Measurements from ENCODE around the gene TRPM3. TPM values are rescaled to one million over a fixed set of nuclear protein-coding genes. Genes with fewer than 3 reads are reported as not detected.

The TRPM3 gene
- total RNA-seq, 1 experiment from 2014 or later = not detected

GRCh38 chr9:70947511-70947910 is 173.9 kb downstream of the TRPM3 start:
- Histone ChIP-seq H3K4me3 (ENCODE audit: low read length) (no peak overlapping the region), H3K36me3 (ENCODE audit: low read depth, low read length) (no peaks in the 10 kb centered on the region), H3F3A (ENCODE audit: low read length, unreplicated experiment) (no peaks in the 10 kb centered on the region), H3K27me3 (ENCODE audit: low read length) (no peaks in the 10 kb centered on the region), H4K20me1 (ENCODE audit: low read length) (no peaks in the 10 kb centered on the region), H3K79me2 (ENCODE audit: low read length) (no peaks in the 10 kb centered on the region), H2AFZ (ENCODE audit: low read length) (no peak overlapping the region), H3K27ac (ENCODE audit: low read length) (no peak overlapping the region), H3K9me3 (ENCODE audit: low read length) (no peaks in the 10 kb centered on the region), H3K9me2 (replicated peaks; ENCODE audit: low read length) (no peaks in the 10 kb centered on the region), H3K9ac (ENCODE audit: low read length) (no peak overlapping the region), H3K4me1 (ENCODE audit: insufficient read depth, low read length) (no peaks in the 10 kb centered on the region), H3K4me2 (ENCODE audit: low read length) (no peak overlapping the region)
- no peak for ATAC-seq
- intact Hi-C loops (cut with micrococcal nuclease) = no loop called here
- ChIA-PET POLR2A (ENCODE audit: unreplicated experiment) (no interaction called here), CTCF (no interaction called here)
- DNase-seq = no peak
- no TSS peak for BruUV-seq (replicated peaks)
- TF ChIP-seq EZH2 (IDR thresholded peaks at IDR 0.05; ENCODE audit: low read length, unreplicated experiment) = no peak
- TF ChIP-seq, protein P1, sequence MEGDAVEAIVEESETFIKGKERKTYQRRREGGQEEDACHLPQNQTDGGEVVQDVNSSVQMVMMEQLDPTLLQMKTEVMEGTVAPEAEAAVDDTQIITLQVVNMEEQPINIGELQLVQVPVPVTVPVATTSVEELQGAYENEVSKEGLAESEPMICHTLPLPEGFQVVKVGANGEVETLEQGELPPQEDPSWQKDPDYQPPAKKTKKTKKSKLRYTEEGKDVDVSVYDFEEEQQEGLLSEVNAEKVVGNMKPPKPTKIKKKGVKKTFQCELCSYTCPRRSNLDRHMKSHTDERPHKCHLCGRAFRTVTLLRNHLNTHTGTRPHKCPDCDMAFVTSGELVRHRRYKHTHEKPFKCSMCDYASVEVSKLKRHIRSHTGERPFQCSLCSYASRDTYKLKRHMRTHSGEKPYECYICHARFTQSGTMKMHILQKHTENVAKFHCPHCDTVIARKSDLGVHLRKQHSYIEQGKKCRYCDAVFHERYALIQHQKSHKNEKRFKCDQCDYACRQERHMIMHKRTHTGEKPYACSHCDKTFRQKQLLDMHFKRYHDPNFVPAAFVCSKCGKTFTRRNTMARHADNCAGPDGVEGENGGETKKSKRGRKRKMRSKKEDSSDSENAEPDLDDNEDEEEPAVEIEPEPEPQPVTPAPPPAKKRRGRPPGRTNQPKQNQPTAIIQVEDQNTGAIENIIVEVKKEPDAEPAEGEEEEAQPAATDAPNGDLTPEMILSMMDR (conservative IDR thresholded peaks at IDR 0.05; ENCODE audit: low read depth, low read length) = no peak
- no peak for TF ChIP-seq EZH2phosphoT487 (IDR thresholded peaks at IDR 0.05; ENCODE audit: borderline replicate concordance, low read length)

DNA sequence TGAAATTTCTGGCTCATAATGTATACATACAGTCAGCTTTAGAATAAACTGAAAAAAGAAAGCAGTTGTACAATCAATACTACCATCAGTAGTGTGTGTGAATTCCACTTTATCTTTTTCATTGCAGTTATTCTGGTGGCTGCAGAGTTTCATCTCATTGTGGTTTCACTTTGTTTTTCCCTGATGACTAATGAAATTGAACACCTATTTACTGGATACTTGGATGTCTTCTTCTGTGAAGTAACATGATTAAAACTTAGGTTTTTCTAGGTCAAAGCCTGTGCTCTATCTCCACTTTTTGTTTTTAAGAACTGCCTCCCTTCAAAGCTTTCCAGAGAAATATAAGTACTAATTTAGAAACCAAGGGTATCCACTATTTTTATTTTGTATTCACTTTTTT is 174.3 kb downstream of the TRPM3 start:
- CTCF ChIA-PET = no interaction called here
- H3K9me3 ChIP-seq (ENCODE audit: low read length) = no peaks in the 10 kb centered on the region
- TF ChIP-seq EZH2 (IDR thresholded peaks at IDR 0.05; ENCODE audit: low read length, unreplicated experiment) = no peak
- TF ChIP-seq EZH2phosphoT487 (IDR thresholded peaks at IDR 0.05; ENCODE audit: borderline replicate concordance, low read length) = no peak
- TF ChIP-seq, protein P1 (conservative IDR thresholded peaks at IDR 0.05; ENCODE audit: low read depth, low read length) = no peak

GRCh38 chr9:70945301-70945700 is 176.1 kb downstream of the TRPM3 start:
- no peak for TF ChIP-seq EZH2 (IDR thresholded peaks at IDR 0.05; ENCODE audit: low read length, unreplicated experiment)
- Histone ChIP-seq H3K36me3 (ENCODE audit: low read depth, low read length) (no peaks in the 10 kb centered on the region), H3K9me3 (ENCODE audit: low read length) (no peaks in the 10 kb centered on the region), H3K4me3 (ENCODE audit: low read length) (no peak overlapping the region), H3K9me2 (replicated peaks; ENCODE audit: low read length) (no peaks in the 10 kb centered on the region), H3K27me3 (ENCODE audit: low read length) (no peaks in the 10 kb centered on the region), H3K4me1 (ENCODE audit: insufficient read depth, low read length) (no peaks in the 10 kb centered on the region), H3F3A (ENCODE audit: low read length, unreplicated experiment) (no peaks in the 10 kb centered on the region), H4K20me1 (ENCODE audit: low read length) (no peaks in the 10 kb centered on the region), H3K9ac (ENCODE audit: low read length) (no peak overlapping the region), H3K4me2 (ENCODE audit: low read length) (no peak overlapping the region), H2AFZ (ENCODE audit: low read length) (no peak overlapping the region), H3K79me2 (ENCODE audit: low read length) (no peaks in the 10 kb centered on the region), H3K27ac (ENCODE audit: low read length) (no peak overlapping the region)
- intact Hi-C loops (cut with micrococcal nuclease) = no loop called here
- ChIA-PET CTCF (no interaction called here), POLR2A (ENCODE audit: unreplicated experiment) (no interaction called here)
- no peak for ATAC-seq
- no peak for DNase-seq
- no TSS peak for BruUV-seq (replicated peaks)

More for the DNA sequence above, 174.3 kb downstream of the TRPM3 start:
- Histone ChIP-seq H3K4me1 (ENCODE audit: insufficient read depth, low read length) (no peaks in the 10 kb centered on the region), H3K4me3 (ENCODE audit: low read length) (no peak overlapping the region), H4K20me1 (ENCODE audit: low read length) (no peaks in the 10 kb centered on the region), H3F3A (ENCODE audit: low read length, unreplicated experiment) (no peaks in the 10 kb centered on the region), H3K4me2 (ENCODE audit: low read length) (no peak overlapping the region), H3K9me2 (replicated peaks; ENCODE audit: low read length) (no peaks in the 10 kb centered on the region), H3K79me2 (ENCODE audit: low read length) (no peaks in the 10 kb centered on the region), H3K9ac (ENCODE audit: low read length) (no peak overlapping the region), H2AFZ (ENCODE audit: low read length) (no peak overlapping the region), H3K36me3 (ENCODE audit: low read depth, low read length) (no peaks in the 10 kb centered on the region), H3K27me3 (ENCODE audit: low read length) (no peaks in the 10 kb centered on the region), H3K27ac (ENCODE audit: low read length) (no peak overlapping the region)
- no peak for DNase-seq
- intact Hi-C loops (cut with micrococcal nuclease) = no loop called here
- no TSS peak for BruUV-seq (replicated peaks)
- no peak for ATAC-seq
- POLR2A ChIA-PET (ENCODE audit: unreplicated experiment) = no interaction called here

All from PC-3 (cell line).